ENCODE measurements around the gene CCDC40. TPM values are rescaled to one million over a fixed set of nuclear protein-coding genes. Genes with fewer than 3 reads are reported as not detected.
A peak's percentile ranks its signal among the peaks of the same experiment; 100 is the strongest.

The CCDC40 gene
- total and polyA plus RNA-seq, 2 of the 13 experiments (the other 11 are each of a cell fraction or from before 2014, with no cell fraction given) = 4.1 to 5.5 TPM

GRCh38 chr17:80035937-80036714 lies at the start of gene CCDC40 (continued):
- TF ChIP-seq CHD2 (IDR thresholded peaks at IDR 0.05; ENCODE audit: low read depth, low read length) (no peak), NRL (CRISPR knock-in tag; IDR thresholded peaks at IDR 0.05; ENCODE audit: borderline replicate concordance) (peak; percentile 61; the same call in 1 of the 2 replicates), ZNF264 (CRISPR knock-in tag; IDR thresholded peaks at IDR 0.05) (peak; percentile 16; the same call in 1 of the 2 replicates), BRF2 (CRISPR knock-in tag; IDR thresholded peaks at IDR 0.05) (no peak), SKIL (CRISPR knock-in tag; IDR thresholded peaks at IDR 0.05; ENCODE audit: borderline replicate concordance) (peak; percentile 41; the same call in 1 of the 2 replicates), AKAP8 (CRISPR knock-in tag; IDR thresholded peaks at IDR 0.05) (peak; percentile 57; the same call in 1 of the 2 replicates), DNMT3B (CRISPR knock-in tag; conservative IDR thresholded peaks at IDR 0.05) (0 out of 2 replicates have a peak, but pooled peaks have one; percentile 36), SIN3A (IDR thresholded peaks at IDR 0.05; ENCODE audit: borderline replicate concordance, low read depth, low read length) (peak; percentile 100), ZNF30 (CRISPR knock-in tag; IDR thresholded peaks at IDR 0.05) (no peak; the same call in none of the 2 replicates), MTF1 (CRISPR knock-in tag; IDR thresholded peaks at IDR 0.05) (peak; percentile 62; the same call in 1 of the 2 replicates), ZNF503 (CRISPR knock-in tag; IDR thresholded peaks at IDR 0.05) (no peak), SRSF4 (IDR thresholded peaks at IDR 0.05; ENCODE audit: low read depth, low read length, poor library complexity, severe bottlenecking) (no peak), ZNF713 (CRISPR knock-in tag; IDR thresholded peaks at IDR 0.05) (0 out of 2 replicates have a peak, but pooled peaks have one; percentile 48), SMAD1 (CRISPR knock-in tag; IDR thresholded peaks at IDR 0.05; ENCODE audit: borderline replicate concordance, low read depth) (no peak; the same call in 1 of the 2 replicates), MYC (CRISPR knock-in tag; IDR thresholded peaks at IDR 0.05; ENCODE audit: borderline replicate concordance) (peak; percentile 87), ZNF672 (CRISPR knock-in tag; IDR thresholded peaks at IDR 0.05) (0 out of 2 replicates have a peak, but pooled peaks have one; percentile 48), STAT6 (CRISPR knock-in tag; IDR thresholded peaks at IDR 0.05; ENCODE audit: borderline replicate concordance) (0 out of 2 replicates have a peak, but pooled peaks have one; percentile 52), HMG20A (CRISPR knock-in tag; IDR thresholded peaks at IDR 0.05; ENCODE audit: borderline replicate concordance) (no peak)
